ENCODE data around the gene MAP3K5.
"Not testable (repeated sequence)": the region's sequence is repeated elsewhere in the genome, so short reads cannot be mapped to it uniquely, and the experiment has no call there.

MAP3K5 gene

GRCh38 chr6:136706430-136706829 is 85.8 kb downstream of the MAP3K5 start:
- peak; percentile 5 for FAIRE-seq
- TF ChIP-seq POU2F2 (IDR thresholded peaks at IDR 0.05; ENCODE audit: low read depth, low read length) (no peak), POLR2A (IDR thresholded peaks at IDR 0.05; ENCODE audit: low read depth, low read length) (no peak), PAX5 (IDR thresholded peaks at IDR 0.05; ENCODE audit: insufficient read depth, low read length, severe bottlenecking) (no peak), POLR2AphosphoS5 (IDR thresholded peaks at IDR 0.05; ENCODE audit: low read depth, low read length) (no peak), SPI1 (IDR thresholded peaks at IDR 0.05; ENCODE audit: low read depth, low read length) (no peak), TAF1 (IDR thresholded peaks at IDR 0.05; ENCODE audit: low read depth, low read length) (no peak)
- DNase-seq (ENCODE audit: insufficient read length, low spot score) = no peak

GRCh38 chr6:136703331-136703865 is 88.9 kb downstream of the MAP3K5 start:
- FAIRE-seq (no peak), DNase-seq (ENCODE audit: insufficient read length, low spot score) (no peak)
- TF ChIP-seq SPI1 (IDR thresholded peaks at IDR 0.05; ENCODE audit: low read depth, low read length) (no peak), PAX5 (IDR thresholded peaks at IDR 0.05; ENCODE audit: insufficient read depth, low read length, severe bottlenecking) (no peak), TAF1 (IDR thresholded peaks at IDR 0.05; ENCODE audit: low read depth, low read length) (no peak), POU2F2 (IDR thresholded peaks at IDR 0.05; ENCODE audit: low read depth, low read length) (no peak), POLR2A (IDR thresholded peaks at IDR 0.05; ENCODE audit: low read depth, low read length) (no peak), POLR2AphosphoS5 (IDR thresholded peaks at IDR 0.05; ENCODE audit: low read depth, low read length) (no peak)

GRCh38 chr6:136701045-136701444 is 91.2 kb downstream of the MAP3K5 start:
- TF ChIP-seq PAX5 (IDR thresholded peaks at IDR 0.05; ENCODE audit: insufficient read depth, low read length, severe bottlenecking) (no peak), SPI1 (IDR thresholded peaks at IDR 0.05; ENCODE audit: low read depth, low read length) (no peak), POLR2AphosphoS5 (IDR thresholded peaks at IDR 0.05; ENCODE audit: low read depth, low read length) (no peak), POU2F2 (IDR thresholded peaks at IDR 0.05; ENCODE audit: low read depth, low read length) (no peak), POLR2A (IDR thresholded peaks at IDR 0.05; ENCODE audit: low read depth, low read length) (no peak), TAF1 (IDR thresholded peaks at IDR 0.05; ENCODE audit: low read depth, low read length) (no peak)
- peak; percentile 5 for FAIRE-seq

GRCh38 chr6:136699358-136699757 is 92.9 kb downstream of the MAP3K5 start:
- no peak for TF ChIP-seq POU2F2 (IDR thresholded peaks at IDR 0.05; ENCODE audit: low read depth, low read length)
- TF ChIP-seq POLR2A (IDR thresholded peaks at IDR 0.05; ENCODE audit: low read depth, low read length) = no peak
- TF ChIP-seq TAF1 (IDR thresholded peaks at IDR 0.05; ENCODE audit: low read depth, low read length) = no peak
- TF ChIP-seq PAX5 (IDR thresholded peaks at IDR 0.05; ENCODE audit: insufficient read depth, low read length, severe bottlenecking) = no peak
- TF ChIP-seq SPI1 (IDR thresholded peaks at IDR 0.05; ENCODE audit: low read depth, low read length) = no peak
- TF ChIP-seq POLR2AphosphoS5 (IDR thresholded peaks at IDR 0.05; ENCODE audit: low read depth, low read length) = no peak
- FAIRE-seq = no peak
- no peak for DNase-seq (ENCODE audit: insufficient read length, low spot score)

More at GRCh38 chr6:136701045-136701444, 91.2 kb downstream of the MAP3K5 start:
- no peak for DNase-seq (ENCODE audit: insufficient read length, low spot score)

- DNase-seq (ENCODE audit: insufficient read length, low spot score) = no peak
- FAIRE-seq = peak; percentile 28
- TF ChIP-seq POU2F2 (IDR thresholded peaks at IDR 0.05; ENCODE audit: low read depth, low read length) (no peak), TAF1 (IDR thresholded peaks at IDR 0.05; ENCODE audit: low read depth, low read length) (no peak), POLR2A (IDR thresholded peaks at IDR 0.05; ENCODE audit: low read depth, low read length) (no peak)
These were observed 95.4 kb downstream of the MAP3K5 start for GRCh38 chr6:136696783-136697364.

- DNase-seq (ENCODE audit: insufficient read length, low spot score) (no peak), FAIRE-seq (no peak)
- TF ChIP-seq POU2F2 (IDR thresholded peaks at IDR 0.05; ENCODE audit: low read depth, low read length) = no peak
These were observed 96.0 kb downstream of the MAP3K5 start for GRCh38 chr6:136696238-136696637.

GRCh38 chr6:136695412-136695811 is 96.9 kb downstream of the MAP3K5 start:
- no peak for TF ChIP-seq SPI1 (IDR thresholded peaks at IDR 0.05; ENCODE audit: low read depth, low read length)
- TF ChIP-seq TAF1 (IDR thresholded peaks at IDR 0.05; ENCODE audit: low read depth, low read length) = no peak
- no peak for TF ChIP-seq POLR2A (IDR thresholded peaks at IDR 0.05; ENCODE audit: low read depth, low read length)
- TF ChIP-seq POU2F2 (IDR thresholded peaks at IDR 0.05; ENCODE audit: low read depth, low read length) = no peak
- no peak for TF ChIP-seq PAX5 (IDR thresholded peaks at IDR 0.05; ENCODE audit: insufficient read depth, low read length, severe bottlenecking)
- TF ChIP-seq POLR2AphosphoS5 (IDR thresholded peaks at IDR 0.05; ENCODE audit: low read depth, low read length) = no peak
- no peak for DNase-seq (ENCODE audit: insufficient read length, low spot score)

GRCh38 chr6:136693090-136693489 is 99.2 kb downstream of the MAP3K5 start:
- DNase-seq (ENCODE audit: insufficient read length, low spot score) (no peak), FAIRE-seq (no peak)
- TF ChIP-seq POLR2AphosphoS5 (IDR thresholded peaks at IDR 0.05; ENCODE audit: low read depth, low read length) (no peak), PAX5 (IDR thresholded peaks at IDR 0.05; ENCODE audit: insufficient read depth, low read length, severe bottlenecking) (no peak), SPI1 (IDR thresholded peaks at IDR 0.05; ENCODE audit: low read depth, low read length) (no peak), POLR2A (IDR thresholded peaks at IDR 0.05; ENCODE audit: low read depth, low read length) (no peak), TAF1 (IDR thresholded peaks at IDR 0.05; ENCODE audit: low read depth, low read length) (no peak), POU2F2 (IDR thresholded peaks at IDR 0.05; ENCODE audit: low read depth, low read length) (no peak)

More at GRCh38 chr6:136695412-136695811, 96.9 kb downstream of the MAP3K5 start:
- no peak for FAIRE-seq

- not testable (repeated sequence) for DNase-seq (ENCODE audit: insufficient read length, low spot score); FAIRE-seq
These were observed 104.4 kb downstream of the MAP3K5 start for GRCh38 chr6:136687894-136688293.

- no peak for DNase-seq (ENCODE audit: insufficient read length, low spot score)
- no peak for FAIRE-seq
- TF ChIP-seq POLR2AphosphoS5 (IDR thresholded peaks at IDR 0.05; ENCODE audit: low read depth, low read length) = no peak
These were observed 106.7 kb downstream of the MAP3K5 start for GRCh38 chr6:136685540-136686108.
